GM12878 (cell line): ENCODE data around the gene EFNA1.

Source experiments
- CEBPB ChIP-seq, 2 experiments: fragments of 150-350 bp in 1 of 2; IDR thresholded peaks; 2 replicates each; pipeline ENCODE4 v1.6.1; 2012 to 2014; ENCODE audit warnings: low read depth in 2 of 2, low read length in 2 of 2, borderline replicate concordance in 1 of 2, inconsistent platforms in 1 of 2
- SP1 ChIP-seq: IDR thresholded peaks from one replicate; pipeline ENCODE4 v1.6.1; 2011; ENCODE audit warnings: low read depth, low read length
- TF ChIP-seq, protein P1 (sequence below): IDR thresholded peaks from 2 replicates; pipeline ENCODE4 v1.6.1; 2011; ENCODE audit warnings: low read depth, mild to moderate bottlenecking, low read length, moderate library complexity, borderline replicate concordance; ENCODE audit errors: extremely low read depth
- TF ChIP-seq, protein P2 (sequence below): IDR thresholded peaks from 2 replicates; pipeline ENCODE4 v1.6.1; 2011; ENCODE audit warnings: low read depth, low read length, improper control_type of control experiment, borderline replicate concordance
- TF ChIP-seq, protein P3 (sequence below), 3 experiments: IDR thresholded peaks in 2 of 3; conservative IDR thresholded peaks in 1 of 3; 2 replicates each; pipeline ENCODE4 v1.5.1; 2011; ENCODE audit warnings: low read depth in 3 of 3, low read length in 3 of 3, mild to moderate bottlenecking in 3 of 3, control low read depth in 2 of 3, moderate library complexity in 2 of 3, inconsistent platforms in 1 of 3, mixed read lengths in 1 of 3; ENCODE audit not compliant: control insufficient read depth in 2 of 3, insufficient read depth in 1 of 3; ENCODE audit errors: extremely low read depth in 1 of 3

DNA sequence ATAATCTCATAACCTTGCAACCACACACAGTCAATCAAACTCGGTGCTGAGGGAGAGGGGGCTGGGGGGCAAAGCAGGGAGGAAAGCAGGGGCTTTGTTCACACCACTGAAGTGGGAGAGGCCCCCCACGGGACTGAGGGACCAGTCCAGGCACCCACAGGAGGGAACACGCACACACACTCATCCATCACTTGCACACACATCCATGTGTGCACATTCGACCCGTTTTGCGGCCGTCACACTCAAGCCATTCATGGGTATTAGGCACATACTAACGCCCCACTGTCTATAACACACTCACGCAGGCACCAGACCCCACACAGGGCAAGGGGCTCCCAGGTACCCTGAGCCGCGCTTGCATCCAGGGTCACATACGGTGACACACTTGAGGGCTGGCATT lies 35.0 kb upstream of the EFNA1 start:
- TF ChIP-seq CEBPB (IDR thresholded peaks at IDR 0.05; ENCODE audit: borderline replicate concordance in 1 of 2, low read depth in 2 of 2, low read length in 2 of 2): no peak
- TF ChIP-seq, protein P1, sequence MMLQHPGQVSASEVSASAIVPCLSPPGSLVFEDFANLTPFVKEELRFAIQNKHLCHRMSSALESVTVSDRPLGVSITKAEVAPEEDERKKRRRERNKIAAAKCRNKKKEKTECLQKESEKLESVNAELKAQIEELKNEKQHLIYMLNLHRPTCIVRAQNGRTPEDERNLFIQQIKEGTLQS: no peak
- TF ChIP-seq, protein P2, sequence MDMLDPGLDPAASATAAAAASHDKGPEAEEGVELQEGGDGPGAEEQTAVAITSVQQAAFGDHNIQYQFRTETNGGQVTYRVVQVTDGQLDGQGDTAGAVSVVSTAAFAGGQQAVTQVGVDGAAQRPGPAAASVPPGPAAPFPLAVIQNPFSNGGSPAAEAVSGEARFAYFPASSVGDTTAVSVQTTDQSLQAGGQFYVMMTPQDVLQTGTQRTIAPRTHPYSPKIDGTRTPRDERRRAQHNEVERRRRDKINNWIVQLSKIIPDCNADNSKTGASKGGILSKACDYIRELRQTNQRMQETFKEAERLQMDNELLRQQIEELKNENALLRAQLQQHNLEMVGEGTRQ: no peak
- TF ChIP-seq, protein P3, sequence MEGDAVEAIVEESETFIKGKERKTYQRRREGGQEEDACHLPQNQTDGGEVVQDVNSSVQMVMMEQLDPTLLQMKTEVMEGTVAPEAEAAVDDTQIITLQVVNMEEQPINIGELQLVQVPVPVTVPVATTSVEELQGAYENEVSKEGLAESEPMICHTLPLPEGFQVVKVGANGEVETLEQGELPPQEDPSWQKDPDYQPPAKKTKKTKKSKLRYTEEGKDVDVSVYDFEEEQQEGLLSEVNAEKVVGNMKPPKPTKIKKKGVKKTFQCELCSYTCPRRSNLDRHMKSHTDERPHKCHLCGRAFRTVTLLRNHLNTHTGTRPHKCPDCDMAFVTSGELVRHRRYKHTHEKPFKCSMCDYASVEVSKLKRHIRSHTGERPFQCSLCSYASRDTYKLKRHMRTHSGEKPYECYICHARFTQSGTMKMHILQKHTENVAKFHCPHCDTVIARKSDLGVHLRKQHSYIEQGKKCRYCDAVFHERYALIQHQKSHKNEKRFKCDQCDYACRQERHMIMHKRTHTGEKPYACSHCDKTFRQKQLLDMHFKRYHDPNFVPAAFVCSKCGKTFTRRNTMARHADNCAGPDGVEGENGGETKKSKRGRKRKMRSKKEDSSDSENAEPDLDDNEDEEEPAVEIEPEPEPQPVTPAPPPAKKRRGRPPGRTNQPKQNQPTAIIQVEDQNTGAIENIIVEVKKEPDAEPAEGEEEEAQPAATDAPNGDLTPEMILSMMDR (IDR thresholded peaks at IDR 0.05 in 2 of 3, conservative IDR thresholded peaks at IDR 0.05 in 1 of 3; ENCODE audit: control insufficient read depth in 2 of 3, extremely low read depth in 1 of 3, insufficient read depth in 1 of 3, low read depth in 3 of 3, low read length in 3 of 3): no peak
- TF ChIP-seq SP1: no peak
